Measurements from ENCODE around the gene AXL. TPM values are rescaled to one million over a fixed set of nuclear protein-coding genes. Genes with fewer than 3 reads are reported as not detected.
"Not testable (repeated sequence)": the region's sequence is repeated elsewhere in the genome, so short reads cannot be mapped to it uniquely, and the experiment has no call there.

AXL gene
- 100 to 1,000 TPM; 138 to 157 TPM for total RNA-seq

GRCh38 chr19:41218615-41219507, at the start of gene AXL:
Gene AXL, plus strand, starts transcription at chr19:41219223. Its CDS starts 170 bp downstream, at chr19:41219393.
- H3K9me3 ChIP-seq: no peaks in the 10 kb centered on the region
- DNase-seq (ENCODE audit: low spot score) (peak; percentile 75), ATAC-seq (ENCODE audit: insufficient number of reproducible peaks, low FRiP score, low read depth) (peak; percentile 56)
- peaks cover 10 to 47% of the 10 kb centered on the region in 2 donors for H3K4me1 ChIP-seq (ENCODE audit: control insufficient read depth in 1 of 2, low read depth in 2 of 2)
- H3K27me3 ChIP-seq (replicated peaks; ENCODE audit: insufficient read depth): no peaks in the 10 kb centered on the region
- no peak for TF ChIP-seq CTCF (IDR thresholded peaks at IDR 0.05)
- peak within 1 kb of the TSS; percentile 85 for H3K4me3 ChIP-seq
- no peaks in the 10 kb centered on the region for H3K36me3 ChIP-seq
- H3K27ac ChIP-seq: peak within 1 kb of the TSS; percentile 92 to 95

GRCh38 chr19:41172297-41173164, 46.5 kb upstream of the AXL start:
- no peak for ATAC-seq (ENCODE audit: insufficient number of reproducible peaks, low FRiP score, low read depth)
- Histone ChIP-seq H3K4me3 (no peak overlapping the region), H3K9me3 (no peaks in the 10 kb centered on the region), H3K36me3 (no peaks in the 10 kb centered on the region), H3K4me1 (ENCODE audit: control insufficient read depth in 1 of 2, low read depth in 2 of 2) (peaks cover 0 to 9% of the 10 kb centered on the region in 2 donors), H3K27me3 (replicated peaks; ENCODE audit: insufficient read depth) (no peaks in the 10 kb centered on the region), H3K27ac (no peak overlapping the region)
- no peak for DNase-seq (ENCODE audit: low spot score)
- no peak for TF ChIP-seq CTCF (IDR thresholded peaks at IDR 0.05)

- H3K36me3 ChIP-seq: no peaks in the 10 kb centered on the region
- no peaks in the 10 kb centered on the region for H3K9me3 ChIP-seq
- H3K27me3 ChIP-seq (replicated peaks; ENCODE audit: insufficient read depth): no peaks in the 10 kb centered on the region
- H3K4me1 ChIP-seq (ENCODE audit: control insufficient read depth in 1 of 2, low read depth in 2 of 2): peaks cover 0 to 9% of the 10 kb centered on the region in 2 donors
- H3K27ac ChIP-seq: no peak overlapping the region
- ATAC-seq (ENCODE audit: insufficient number of reproducible peaks, low FRiP score, low read depth) (no peak), DNase-seq (ENCODE audit: low spot score) (no peak)
- TF ChIP-seq CTCF (IDR thresholded peaks at IDR 0.05): no peak
- no peak overlapping the region for H3K4me3 ChIP-seq
Measured at GRCh38 chr19:41174297-41174928, 44.6 kb upstream of the AXL start.

- no peak for DNase-seq (ENCODE audit: low spot score)
- H3K27ac ChIP-seq: no peak overlapping the region
- no peak for ATAC-seq (ENCODE audit: insufficient number of reproducible peaks, low FRiP score, low read depth)
- H3K36me3 ChIP-seq: no peaks in the 10 kb centered on the region
- peaks cover 0 to 9% of the 10 kb centered on the region in 2 donors for H3K4me1 ChIP-seq (ENCODE audit: control insufficient read depth in 1 of 2, low read depth in 2 of 2)
- peak overlapping the region; percentile 12 for H3K4me3 ChIP-seq
- no peak for TF ChIP-seq CTCF (IDR thresholded peaks at IDR 0.05)
- no peaks in the 10 kb centered on the region for H3K9me3 ChIP-seq
- H3K27me3 ChIP-seq (replicated peaks; ENCODE audit: insufficient read depth): no peaks in the 10 kb centered on the region
Measured at GRCh38 chr19:41175801-41176777, 42.9 kb upstream of the AXL start.

GRCh38 chr19:41180173-41180572, 38.9 kb upstream of the AXL start:
- H3K4me1 ChIP-seq (ENCODE audit: control insufficient read depth in 1 of 2, low read depth in 2 of 2); H3K4me3 ChIP-seq; H3K36me3 ChIP-seq; H3K27ac ChIP-seq; DNase-seq (ENCODE audit: low spot score); H3K27me3 ChIP-seq (replicated peaks; ENCODE audit: insufficient read depth); ATAC-seq (ENCODE audit: insufficient number of reproducible peaks, low FRiP score, low read depth); H3K9me3 ChIP-seq: not testable (repeated sequence)
